ENCODE results near the gene ZNF593OS. TPM values are rescaled to one million over a fixed set of nuclear protein-coding genes. Genes with fewer than 3 reads are reported as not detected.
A peak's percentile ranks its signal among the peaks of the same experiment; 100 is the strongest.

Gene ZNF593OS
- total RNA-seq, 1 experiment from 2014 or later, result not detected

- H3K4me1 Mint-ChIP-seq, result peaks cover 37 to 58% of the 10 kb centered on the region in 2 experiments
- Histone ChIP-seq H4K8ac (replicated peaks; ENCODE audit: insufficient read length, low read depth, low read length) (no peak overlapping the region), H2BK12ac (ENCODE audit: insufficient read length, low read depth, low read length) (no peak overlapping the region), H3K27ac (ENCODE audit: insufficient read length, low read depth, low read length) (no peak overlapping the region), H2AFZ (ENCODE audit: low read length) (no peak overlapping the region), H3K23me2 (ENCODE audit: insufficient read length, low read depth, low read length, poor library complexity, severe bottlenecking) (peaks cover 19% of the 10 kb centered on the region), H2BK5ac (ENCODE audit: insufficient read length, low read length) (no peak overlapping the region), H3K4me2 (ENCODE audit: insufficient read depth, insufficient read length, low read length) (no peak overlapping the region), H3K9ac (ENCODE audit: extremely low read depth, insufficient read length, low read length) (no peak overlapping the region), H4K91ac (ENCODE audit: insufficient read length, low read depth, low read length) (no peak overlapping the region), H3K4me1 (ENCODE audit: insufficient read depth, low read length) (peaks cover 9% of the 10 kb centered on the region; the same call in 1 of the 2 replicates), H3K79me2 (ENCODE audit: insufficient read depth, low read length) (no peaks in the 10 kb centered on the region), H3K14ac (ENCODE audit: insufficient read depth, low read length) (no peak overlapping the region), H2BK120ac (ENCODE audit: low read depth, low read length, poor library complexity, severe bottlenecking) (no peak overlapping the region), H3K27me3 (ENCODE audit: insufficient read depth, low read length) (peaks cover 29% of the 10 kb centered on the region; the same call in 1 of the 2 replicates), H2AK5ac (ENCODE audit: insufficient read length, low read length) (no peak overlapping the region), H3K56ac (ENCODE audit: insufficient read length, low read depth, low read length) (no peak overlapping the region), H3K4ac (ENCODE audit: low read depth, low read length) (no peak overlapping the region), H4K20me1 (ENCODE audit: control insufficient read depth, insufficient read depth, insufficient read length) (no peaks in the 10 kb centered on the region), H3K9me3 (ENCODE audit: control insufficient read depth, low read depth, low read length) (no peaks in the 10 kb centered on the region), H4K5ac (ENCODE audit: insufficient read length, low read depth, low read length) (no peak overlapping the region), H3K79me1 (ENCODE audit: insufficient read depth, low read depth, low read length, poor library complexity, severe bottlenecking) (no peaks in the 10 kb centered on the region), H3T11ph (ENCODE audit: low read length) (no peak overlapping the region), H2BK15ac (ENCODE audit: low read depth, low read length) (no peak overlapping the region), H3K23ac (ENCODE audit: insufficient read length, low read depth, low read length) (no peak overlapping the region), H3K18ac (ENCODE audit: insufficient read length, low read depth, low read length) (no peak overlapping the region), H2BK20ac (ENCODE audit: low read depth, low read length, poor library complexity, severe bottlenecking) (no peak overlapping the region)
- H3K36me3 Mint-ChIP-seq (ENCODE audit: insufficient read depth in 1 of 3, low read depth in 3 of 3), result no peaks in the 10 kb centered on the region
- H3K9me3 Mint-ChIP-seq, result peaks cover 0 to 4% of the 10 kb centered on the region in 2 experiments; a peak in 1 of 5 replicates
- peaks cover 86% of the 10 kb centered on the region for H3K27me3 Mint-ChIP-seq (ENCODE audit: low read depth)
- no CpG with 5 or more reads among the region's 9 CpGs for WGBS (ENCODE audit: extremely low coverage, insufficient read length, low lambda C conversion rate)
- H3K4me3 Mint-ChIP-seq, result peak overlapping the region in 1 of 2 experiments; percentile 62; a peak in 2 of 5 replicates
- DNase-seq, result no peak
- H3K27ac Mint-ChIP-seq, result no peak overlapping the region
- TF ChIP-seq, protein P1, sequence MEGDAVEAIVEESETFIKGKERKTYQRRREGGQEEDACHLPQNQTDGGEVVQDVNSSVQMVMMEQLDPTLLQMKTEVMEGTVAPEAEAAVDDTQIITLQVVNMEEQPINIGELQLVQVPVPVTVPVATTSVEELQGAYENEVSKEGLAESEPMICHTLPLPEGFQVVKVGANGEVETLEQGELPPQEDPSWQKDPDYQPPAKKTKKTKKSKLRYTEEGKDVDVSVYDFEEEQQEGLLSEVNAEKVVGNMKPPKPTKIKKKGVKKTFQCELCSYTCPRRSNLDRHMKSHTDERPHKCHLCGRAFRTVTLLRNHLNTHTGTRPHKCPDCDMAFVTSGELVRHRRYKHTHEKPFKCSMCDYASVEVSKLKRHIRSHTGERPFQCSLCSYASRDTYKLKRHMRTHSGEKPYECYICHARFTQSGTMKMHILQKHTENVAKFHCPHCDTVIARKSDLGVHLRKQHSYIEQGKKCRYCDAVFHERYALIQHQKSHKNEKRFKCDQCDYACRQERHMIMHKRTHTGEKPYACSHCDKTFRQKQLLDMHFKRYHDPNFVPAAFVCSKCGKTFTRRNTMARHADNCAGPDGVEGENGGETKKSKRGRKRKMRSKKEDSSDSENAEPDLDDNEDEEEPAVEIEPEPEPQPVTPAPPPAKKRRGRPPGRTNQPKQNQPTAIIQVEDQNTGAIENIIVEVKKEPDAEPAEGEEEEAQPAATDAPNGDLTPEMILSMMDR (conservative IDR thresholded peaks at IDR 0.05), result no peak
These were observed 8.0 kb downstream of the ZNF593OS start for GRCh38 chr1:26163684-26164035.

All from H9 (cell line).